HT-29 (cell line): ENCODE measurements around the gene PRR36. TPM values are rescaled to one million over a fixed set of nuclear protein-coding genes. Genes with fewer than 3 reads are reported as not detected.
"Not testable (repeated sequence)": the region's sequence is repeated elsewhere in the genome, so short reads cannot be mapped to it uniquely, and the experiment has no call there.

ENCODE experiments used
- DNase-seq: peaks from one replicate; pipeline ENCODE4 v3.0.0-alpha.2; 2015; ENCODE audit warnings: low spot score
- total RNA-seq: library from RNA; depleted of rRNA; stranded (reverse); fragments of >200 nt; shearing (Covaris generic); gene quantifications from 2 replicates; pipeline ENCODE4 v1.2.3, GENCODE V29; 2014; rRNA removed

The PRR36 gene
- 0.31 and 1.6 TPM in 2 replicates for total RNA-seq

GRCh38 chr19:7874076-7874896, at the start of gene PRR36:
Gene PRR36, minus strand, starts transcription at chr19:7874390. Its CDS starts 701 bp downstream, at chr19:7873689.
- peak; percentile 62 for DNase-seq

- DNase-seq, result no peak
Measured at GRCh38 chr19:7923295-7924191, 49.4 kb upstream of the PRR36 start.

GRCh38 chr19:7922836-7923195, 48.6 kb upstream of the PRR36 start:
- no peak for DNase-seq

- DNase-seq, result no peak
Measured at GRCh38 chr19:7921967-7922835, 48.0 kb upstream of the PRR36 start.

GRCh38 chr19:7921302-7921966, 47.2 kb upstream of the PRR36 start:
- no peak for DNase-seq

GRCh38 chr19:7920519-7921301, 46.5 kb upstream of the PRR36 start:
- DNase-seq, result peak; percentile 93

GRCh38 chr19:7919610-7920518, 45.7 kb upstream of the PRR36 start, which contains the start of gene SNAPC2:
Gene SNAPC2, plus strand, starts transcription at chr19:7920338. Its CDS starts 29 bp downstream, at chr19:7920367.
- peak; percentile 80 for DNase-seq

- no peak for DNase-seq
Measured at GRCh38 chr19:7918615-7919421, 44.6 kb upstream of the PRR36 start.

- DNase-seq, result not testable (repeated sequence)
Measured at GRCh38 chr19:7918062-7918614, 43.9 kb upstream of the PRR36 start.

- DNase-seq, result no peak
Measured at GRCh38 chr19:7917267-7918061, 43.3 kb upstream of the PRR36 start.

GRCh38 chr19:7916955-7917266, 42.7 kb upstream of the PRR36 start:
- no peak for DNase-seq

- DNase-seq, result no peak
Measured at GRCh38 chr19:7916103-7916954, 42.1 kb upstream of the PRR36 start.

- no peak for DNase-seq
Measured at GRCh38 chr19:7915250-7916102, 41.3 kb upstream of the PRR36 start.

- no peak for DNase-seq
Measured at GRCh38 chr19:7914598-7915045, 40.4 kb upstream of the PRR36 start, which contains the start of gene TGFBR3L. Gene TGFBR3L, plus strand, starts transcription at chr19:7914830.

GRCh38 chr19:7914099-7914498, 39.9 kb upstream of the PRR36 start:
- DNase-seq, result no peak
